ENCODE measurements around the gene VPS13C.

DNA sequence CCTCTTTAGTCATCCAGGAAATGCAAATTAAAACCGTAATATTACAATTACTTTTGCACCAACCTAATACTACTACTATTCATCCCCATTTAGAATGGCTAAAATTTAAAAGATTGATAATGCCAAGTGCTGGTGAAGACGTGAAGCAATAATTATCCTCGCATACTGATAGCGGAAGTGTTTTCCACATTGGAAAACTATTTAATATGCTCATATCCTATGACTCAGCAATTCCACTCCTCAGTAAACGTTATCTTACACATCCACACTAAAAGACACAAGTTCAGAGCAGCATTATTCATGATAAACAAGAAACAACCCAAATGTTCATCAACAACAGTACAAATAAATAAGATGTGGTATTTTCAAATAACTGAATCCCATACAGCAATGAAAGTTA lies 70.6 kb downstream of the VPS13C start:
- TF ChIP-seq CTCF (conservative IDR thresholded peaks at IDR 0.05; ENCODE audit: low read length) (no peak), EZH2phosphoT487 (IDR thresholded peaks at IDR 0.05; ENCODE audit: borderline replicate concordance) (no peak)
